B cell (primary cell): ENCODE data around the gene MDGA2.
"Not testable (repeated sequence)": the region's sequence is repeated elsewhere in the genome, so short reads cannot be mapped to it uniquely, and the experiment has no call there.

Experiments used
- CTCF ChIP-seq: fragments of 200-600 bp; IDR thresholded peaks from one replicate; pipeline ENCODE4 v1.8.0; 2022; ENCODE audit warnings: antibody characterized with exemption, mild to moderate bottlenecking
- EZH2 ChIP-seq: IDR thresholded peaks from 2 replicates; pipeline ENCODE4 v1.6.1; 2012; ENCODE audit warnings: borderline replicate concordance, low read depth, mild to moderate bottlenecking, moderate library complexity, low read length; ENCODE audit not compliant: insufficient read depth, poor library complexity, severe bottlenecking

- TF ChIP-seq EZH2, CTCF: not testable (repeated sequence)
Observed at GRCh38 chr14:47281761-47282160, 393.6 kb downstream of the MDGA2 start.
